ENCODE measurements around the gene NXPE2.

DNA sequence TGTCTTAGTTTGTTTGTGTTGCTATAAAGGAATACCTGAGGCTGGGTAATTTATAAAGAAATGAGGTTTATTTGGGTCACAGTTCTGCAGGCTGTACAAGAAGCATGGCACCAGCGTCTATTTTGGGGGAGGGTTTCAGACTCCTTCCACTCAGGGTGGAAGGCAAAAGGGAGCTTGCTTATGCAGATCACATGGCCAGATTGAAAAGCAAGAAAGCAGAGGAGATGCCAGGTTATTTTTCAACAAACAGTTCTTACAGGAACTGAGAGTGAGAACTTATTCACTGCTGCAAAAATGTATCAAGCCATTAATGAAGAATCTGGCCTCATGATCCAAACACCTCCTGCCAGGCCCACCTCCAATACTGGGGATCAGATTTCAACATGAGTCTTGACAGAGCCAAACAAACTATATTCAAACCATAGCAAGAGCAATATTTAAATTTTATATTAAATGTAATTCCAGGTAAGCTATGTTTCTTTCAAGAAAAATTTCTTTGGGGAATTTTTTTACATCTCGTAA lies 66.9 kb downstream of the NXPE2 start:
- no peak for TF ChIP-seq TAF1 (IDR thresholded peaks at IDR 0.05; ENCODE audit: borderline replicate concordance, insufficient read depth, low read length)
- TF ChIP-seq, protein P1, sequence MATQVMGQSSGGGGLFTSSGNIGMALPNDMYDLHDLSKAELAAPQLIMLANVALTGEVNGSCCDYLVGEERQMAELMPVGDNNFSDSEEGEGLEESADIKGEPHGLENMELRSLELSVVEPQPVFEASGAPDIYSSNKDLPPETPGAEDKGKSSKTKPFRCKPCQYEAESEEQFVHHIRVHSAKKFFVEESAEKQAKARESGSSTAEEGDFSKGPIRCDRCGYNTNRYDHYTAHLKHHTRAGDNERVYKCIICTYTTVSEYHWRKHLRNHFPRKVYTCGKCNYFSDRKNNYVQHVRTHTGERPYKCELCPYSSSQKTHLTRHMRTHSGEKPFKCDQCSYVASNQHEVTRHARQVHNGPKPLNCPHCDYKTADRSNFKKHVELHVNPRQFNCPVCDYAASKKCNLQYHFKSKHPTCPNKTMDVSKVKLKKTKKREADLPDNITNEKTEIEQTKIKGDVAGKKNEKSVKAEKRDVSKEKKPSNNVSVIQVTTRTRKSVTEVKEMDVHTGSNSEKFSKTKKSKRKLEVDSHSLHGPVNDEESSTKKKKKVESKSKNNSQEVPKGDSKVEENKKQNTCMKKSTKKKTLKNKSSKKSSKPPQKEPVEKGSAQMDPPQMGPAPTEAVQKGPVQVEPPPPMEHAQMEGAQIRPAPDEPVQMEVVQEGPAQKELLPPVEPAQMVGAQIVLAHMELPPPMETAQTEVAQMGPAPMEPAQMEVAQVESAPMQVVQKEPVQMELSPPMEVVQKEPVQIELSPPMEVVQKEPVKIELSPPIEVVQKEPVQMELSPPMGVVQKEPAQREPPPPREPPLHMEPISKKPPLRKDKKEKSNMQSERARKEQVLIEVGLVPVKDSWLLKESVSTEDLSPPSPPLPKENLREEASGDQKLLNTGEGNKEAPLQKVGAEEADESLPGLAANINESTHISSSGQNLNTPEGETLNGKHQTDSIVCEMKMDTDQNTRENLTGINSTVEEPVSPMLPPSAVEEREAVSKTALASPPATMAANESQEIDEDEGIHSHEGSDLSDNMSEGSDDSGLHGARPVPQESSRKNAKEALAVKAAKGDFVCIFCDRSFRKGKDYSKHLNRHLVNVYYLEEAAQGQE (IDR thresholded peaks at IDR 0.05; ENCODE audit: insufficient read depth in 1 of 2, low read depth in 2 of 2, low read length in 2 of 2): no peak
- TF ChIP-seq POLR2AphosphoS5 (IDR thresholded peaks at IDR 0.05; ENCODE audit: low read depth, low read length): no peak
- TF ChIP-seq SIN3A (IDR thresholded peaks at IDR 0.05; ENCODE audit: borderline replicate concordance, insufficient read depth, low read length): no peak
- TF ChIP-seq FOXP2 (optimal IDR thresholded peaks at IDR 0.05; ENCODE audit: borderline replicate concordance, extremely low read depth, extremely low read length, insufficient read depth): no peak

All from PFSK-1 (cell line).